NCI-H1436 treated with DMSO at 0.1 percent for 48 hours (cell line): ENCODE measurements around the gene IFNA5.

Experiments used
- DNase-seq: peaks from one replicate; lab custom pipeline; 2025; lab: John Stamatoyannopoulos, UW

The IFNA5 gene

DNA sequence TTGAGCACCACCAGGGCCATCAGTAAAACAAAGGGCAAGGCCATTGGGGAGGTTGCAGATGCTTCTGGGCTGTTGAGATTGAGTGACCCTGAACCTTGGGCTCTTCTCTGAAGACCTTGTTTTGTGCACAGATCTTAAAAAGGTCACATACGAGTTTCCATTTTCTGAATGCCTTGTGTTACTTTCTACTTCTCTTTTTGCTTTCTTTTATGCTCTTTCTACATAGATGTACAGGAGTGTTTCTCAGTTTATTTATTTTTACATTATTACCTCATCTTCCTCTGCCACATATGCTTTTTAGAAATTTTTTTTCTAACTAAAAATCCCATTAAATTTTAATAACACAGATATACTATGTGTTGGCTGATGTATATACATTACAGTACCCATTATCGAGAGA is at the start of gene IFNA5:
Gene IFNA5 (minus strand): TSS at position 101 of the 400 bp plus-strand sequence. CDS start 57 bp downstream, at position 44.
- no peak for DNase-seq

- no peak for DNase-seq
Measured at GRCh38 chr9:21350787-21351186, 45.7 kb upstream of the IFNA5 start, which contains the start of gene IFNA6. Gene IFNA6 (minus strand): TSS chr9:21350887. CDS start chr9:21350887, 0 bp downstream.

- no peak for DNase-seq
Measured at GRCh38 chr9:21348430-21348970, 43.4 kb upstream of the IFNA5 start.

DNA sequence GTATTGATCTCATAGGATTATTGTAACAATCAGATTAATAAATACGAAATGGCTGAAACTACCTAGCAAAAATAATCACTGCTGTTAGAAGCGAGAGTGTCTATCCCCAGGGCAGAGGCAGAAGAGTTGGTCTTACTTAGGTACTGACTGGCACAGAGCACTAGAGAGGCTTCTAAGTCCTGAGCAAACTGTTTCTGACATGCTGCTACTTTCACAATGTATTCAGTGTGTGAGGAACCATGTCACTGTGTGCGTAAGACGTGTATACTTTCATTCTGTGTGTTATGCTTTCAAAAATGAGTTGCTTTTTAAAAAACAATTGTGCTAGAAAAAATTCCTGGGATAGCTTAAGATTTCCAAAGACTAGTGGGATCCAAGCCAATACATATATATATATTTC is 35.6 kb upstream of the IFNA5 start:
- no peak for DNase-seq

DNA sequence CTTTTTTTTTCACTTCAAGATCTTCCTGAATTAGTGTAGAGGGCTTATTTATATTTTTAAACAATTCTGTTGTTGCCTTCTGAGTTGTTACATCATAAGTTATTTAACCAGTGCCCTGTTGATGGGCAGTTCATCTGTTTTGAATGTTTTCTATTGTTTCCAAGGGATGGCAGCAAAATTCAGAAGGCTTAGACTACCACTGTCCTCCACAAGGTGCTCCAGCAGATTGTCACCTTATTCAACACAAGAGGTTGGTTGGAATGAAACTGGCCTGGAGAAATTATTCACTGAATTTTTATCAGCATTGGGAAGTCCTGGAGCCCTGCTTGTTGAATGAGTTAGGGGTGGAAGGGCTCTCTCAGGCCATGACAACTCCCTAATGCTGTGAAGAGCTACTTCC is 31.3 kb upstream of the IFNA5 start:
- DNase-seq: no peak

GRCh38 chr9:21334701-21335632 is 29.9 kb upstream of the IFNA5 start, which contains the start of gene KLHL9:
Gene KLHL9 (minus strand): TSS chr9:21335404. CDS start chr9:21334859, 545 bp downstream.
- no peak for DNase-seq

GRCh38 chr9:21333226-21333625 is 28.1 kb upstream of the IFNA5 start:
- DNase-seq: no peak

GRCh38 chr9:21331676-21332402 is 26.7 kb upstream of the IFNA5 start:
- DNase-seq: no peak

- no peak for DNase-seq
Measured at GRCh38 chr9:21326526-21327139, 21.5 kb upstream of the IFNA5 start.

DNA sequence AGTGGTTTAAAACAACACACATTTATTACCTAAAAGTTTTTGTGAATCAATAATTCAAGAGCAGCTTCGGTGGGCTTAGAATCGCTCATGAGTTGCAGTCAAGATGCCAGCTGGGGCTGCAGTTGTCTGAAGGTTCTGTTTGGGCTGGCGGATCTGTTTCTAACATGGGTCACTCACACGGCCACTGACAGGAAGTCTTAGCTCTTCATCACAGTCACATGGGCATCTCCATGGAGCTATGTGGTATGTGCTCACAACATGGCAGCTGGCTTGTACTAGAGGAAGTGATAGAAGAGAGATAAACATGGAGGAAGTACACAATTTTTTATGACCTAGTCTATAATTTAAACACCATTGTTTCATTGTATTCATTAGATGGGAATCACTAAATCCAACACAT is 18.9 kb upstream of the IFNA5 start:
- DNase-seq: no peak

- DNase-seq: no peak
Measured at GRCh38 chr9:21322911-21323461, 17.9 kb upstream of the IFNA5 start.

GRCh38 chr9:21320465-21320864 is 15.4 kb upstream of the IFNA5 start:
- DNase-seq: no peak

DNA sequence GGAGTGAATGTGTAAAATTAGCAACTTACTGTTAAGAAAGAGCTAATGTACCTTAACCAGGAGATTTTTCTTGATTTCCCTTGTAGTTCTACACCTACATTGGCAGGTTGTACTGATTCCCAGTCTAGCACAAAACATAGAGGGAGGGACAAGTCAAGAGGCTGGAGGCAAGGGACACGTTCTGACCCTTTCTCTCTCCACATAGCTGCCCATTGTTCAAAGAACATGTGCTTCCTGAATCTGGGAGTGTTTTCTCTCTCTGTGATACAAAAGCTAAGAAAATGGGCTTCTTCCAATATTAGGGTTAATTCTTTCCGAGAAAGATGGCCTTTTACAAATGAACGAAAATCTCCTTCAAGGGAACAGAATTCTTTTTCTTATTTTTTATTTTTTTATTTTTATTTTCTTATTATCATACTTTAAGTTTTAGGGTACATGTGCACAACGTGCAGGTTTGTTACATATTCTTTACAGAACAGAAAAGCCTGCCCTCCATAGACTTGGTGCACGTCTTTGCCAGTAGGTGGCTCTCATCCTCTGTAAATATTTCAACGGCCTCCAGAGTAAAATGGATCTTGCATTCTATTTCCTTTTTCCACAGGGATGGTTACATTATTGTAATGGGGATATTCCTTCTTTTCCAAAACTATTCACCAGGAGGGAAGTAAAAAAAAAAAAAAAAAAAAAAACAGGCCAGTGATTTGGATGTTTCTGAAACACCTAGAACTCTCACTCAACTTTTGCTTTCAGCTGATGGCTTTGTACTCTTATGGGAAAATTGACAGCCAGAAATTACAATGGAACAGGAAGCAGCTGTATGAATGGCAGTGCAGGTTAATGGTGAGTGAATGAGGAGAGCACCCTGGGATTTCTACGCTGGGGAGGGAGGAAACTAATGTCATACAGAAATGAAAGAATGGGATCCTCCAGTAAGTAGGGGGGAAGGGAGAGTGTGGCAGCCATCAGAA is 13.1 kb upstream of the IFNA5 start:
- DNase-seq: no peak

DNA sequence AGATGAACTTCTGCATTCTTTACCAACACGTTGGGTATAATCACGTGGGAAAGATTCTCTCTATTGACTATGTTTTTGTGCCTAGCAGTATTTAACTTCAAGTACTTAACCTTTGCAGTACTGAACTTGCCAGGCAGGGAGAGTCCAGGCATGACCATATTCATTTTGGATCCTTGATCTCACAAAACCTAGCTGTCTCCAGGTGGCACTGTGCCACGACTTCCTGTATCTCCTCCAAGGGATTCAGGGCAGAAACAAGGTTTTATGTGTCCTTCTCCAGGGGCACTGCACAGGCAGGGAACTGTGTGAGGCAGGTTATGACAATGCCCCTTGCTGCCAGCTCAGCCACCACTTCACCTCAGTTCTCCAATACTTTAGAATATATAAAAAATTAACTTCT is 11.7 kb upstream of the IFNA5 start:
- DNase-seq: no peak

- DNase-seq: no peak
Measured at GRCh38 chr9:21316032-21316842, 11.1 kb upstream of the IFNA5 start.

DNA sequence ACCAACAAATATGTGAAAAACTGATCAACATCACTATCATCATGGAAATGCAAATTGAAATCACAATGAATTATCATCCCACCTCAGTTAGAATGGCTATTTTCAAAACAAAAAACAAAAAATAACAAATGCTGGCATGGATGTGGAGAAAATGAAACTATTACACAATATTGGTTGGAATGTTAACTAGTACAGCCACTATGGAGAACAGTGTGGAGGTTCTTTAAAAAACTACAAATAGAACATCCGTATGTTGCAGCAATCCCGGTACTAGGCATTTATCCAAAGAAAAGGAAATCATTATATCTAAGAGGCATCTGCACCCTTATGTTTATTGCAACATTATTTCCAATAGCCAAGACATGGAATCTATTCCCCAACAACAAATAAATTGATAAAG is 9.0 kb upstream of the IFNA5 start:
- no peak for DNase-seq

GRCh38 chr9:21311889-21312288 is 6.8 kb upstream of the IFNA5 start:
- DNase-seq: no peak

GRCh38 chr9:21295992-21296391 is 9.1 kb downstream of the IFNA5 start:
- DNase-seq: no peak

GRCh38 chr9:21294904-21295538 is 10.1 kb downstream of the IFNA5 start:
- no peak for DNase-seq
